ENCODE data around the gene IGSF3.
A peak's percentile ranks its signal among the peaks of the same experiment; 100 is the strongest.
"Not testable (repeated sequence)": the region's sequence is repeated elsewhere in the genome, so short reads cannot be mapped to it uniquely, and the experiment has no call there.

The IGSF3 gene

GRCh38 chr1:116568662-116569380 is 98.7 kb downstream of the IGSF3 start:
- Histone ChIP-seq H3K4me2 (peak overlapping the region; percentile 56; the same call in 1 of the 2 replicates), H3K27ac (peak overlapping the region; percentile 35; the same call in 1 of the 2 replicates), H3K4me1 (ENCODE audit: low read depth, poor library complexity, severe bottlenecking) (peaks cover 47% of the 10 kb centered on the region), H4K20me1 (ENCODE audit: insufficient read depth) (no peaks in the 10 kb centered on the region), H3K79me2 (ENCODE audit: insufficient read depth, low read depth) (peaks cover 29% of the 10 kb centered on the region; the same call in 1 of the 2 replicates), H2AFZ (ENCODE audit: low read depth) (no peak overlapping the region), H3K9ac (no peak overlapping the region), H3K36me3 (ENCODE audit: insufficient read depth) (no peaks in the 10 kb centered on the region), H3K4me3 (IDR thresholded peaks at IDR 0.05; ENCODE audit: insufficient read depth, low read depth, low read length) (no peak overlapping the region), H3K27me3 (ENCODE audit: insufficient read depth, low read depth) (no peaks in the 10 kb centered on the region)
- TF ChIP-seq, protein P1, sequence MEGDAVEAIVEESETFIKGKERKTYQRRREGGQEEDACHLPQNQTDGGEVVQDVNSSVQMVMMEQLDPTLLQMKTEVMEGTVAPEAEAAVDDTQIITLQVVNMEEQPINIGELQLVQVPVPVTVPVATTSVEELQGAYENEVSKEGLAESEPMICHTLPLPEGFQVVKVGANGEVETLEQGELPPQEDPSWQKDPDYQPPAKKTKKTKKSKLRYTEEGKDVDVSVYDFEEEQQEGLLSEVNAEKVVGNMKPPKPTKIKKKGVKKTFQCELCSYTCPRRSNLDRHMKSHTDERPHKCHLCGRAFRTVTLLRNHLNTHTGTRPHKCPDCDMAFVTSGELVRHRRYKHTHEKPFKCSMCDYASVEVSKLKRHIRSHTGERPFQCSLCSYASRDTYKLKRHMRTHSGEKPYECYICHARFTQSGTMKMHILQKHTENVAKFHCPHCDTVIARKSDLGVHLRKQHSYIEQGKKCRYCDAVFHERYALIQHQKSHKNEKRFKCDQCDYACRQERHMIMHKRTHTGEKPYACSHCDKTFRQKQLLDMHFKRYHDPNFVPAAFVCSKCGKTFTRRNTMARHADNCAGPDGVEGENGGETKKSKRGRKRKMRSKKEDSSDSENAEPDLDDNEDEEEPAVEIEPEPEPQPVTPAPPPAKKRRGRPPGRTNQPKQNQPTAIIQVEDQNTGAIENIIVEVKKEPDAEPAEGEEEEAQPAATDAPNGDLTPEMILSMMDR (conservative IDR thresholded peaks at IDR 0.05; ENCODE audit: low read depth, low read length) = no peak

DNA sequence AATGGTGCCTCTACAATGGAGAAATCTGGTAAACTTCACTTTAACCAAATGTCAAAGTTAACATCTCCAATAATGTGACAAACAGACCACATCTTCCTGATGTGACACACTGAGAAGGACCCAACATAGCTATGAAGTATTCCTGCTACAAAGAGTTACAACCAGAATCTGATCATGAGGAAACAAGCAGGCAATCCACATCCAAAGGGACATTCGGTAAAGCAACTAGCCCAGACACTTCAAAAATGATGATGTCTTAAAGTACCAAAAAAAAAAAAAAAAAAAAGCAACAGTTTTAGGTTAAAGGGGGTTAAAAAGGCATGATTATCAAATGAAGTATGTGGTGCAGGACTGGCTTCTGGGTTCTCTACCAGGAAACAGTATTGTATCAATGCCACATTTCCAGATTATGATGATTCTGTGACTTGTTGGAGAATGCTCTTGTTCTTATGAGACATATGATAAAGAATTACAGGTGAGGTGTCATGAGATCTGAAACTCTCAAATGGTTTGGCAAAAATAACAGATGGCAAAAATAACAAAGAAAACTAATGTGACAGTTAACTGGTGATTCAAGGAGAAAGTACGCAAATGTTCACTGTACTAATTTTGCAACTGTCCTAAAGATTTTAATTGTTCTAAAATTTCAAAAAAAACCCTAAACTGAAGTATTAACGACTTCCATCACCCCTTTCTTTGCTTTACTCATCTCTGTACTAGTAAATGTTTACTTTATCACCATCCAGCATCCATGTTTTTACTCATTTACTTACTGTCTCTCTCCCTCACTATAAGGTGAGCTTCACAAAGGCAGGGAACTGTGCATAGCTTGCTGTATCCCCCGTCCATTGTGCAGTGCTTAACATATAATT is 99.5 kb downstream of the IGSF3 start:
- Histone ChIP-seq H3K4me1 (ENCODE audit: low read depth, poor library complexity, severe bottlenecking) (peaks cover 47% of the 10 kb centered on the region), H3K4me2 (peak overlapping the region; percentile 56; the same call in 1 of the 2 replicates), H3K27ac (peak overlapping the region; percentile 35; the same call in 1 of the 2 replicates), H2AFZ (ENCODE audit: low read depth) (no peak overlapping the region), H3K36me3 (ENCODE audit: insufficient read depth) (no peaks in the 10 kb centered on the region), H4K20me1 (ENCODE audit: insufficient read depth) (no peaks in the 10 kb centered on the region), H3K4me3 (IDR thresholded peaks at IDR 0.05; ENCODE audit: insufficient read depth, low read depth, low read length) (no peak overlapping the region), H3K79me2 (ENCODE audit: insufficient read depth, low read depth) (peaks cover 29% of the 10 kb centered on the region; the same call in 1 of the 2 replicates), H3K9ac (no peak overlapping the region), H3K27me3 (ENCODE audit: insufficient read depth, low read depth) (no peaks in the 10 kb centered on the region)
- TF ChIP-seq, protein P1 (conservative IDR thresholded peaks at IDR 0.05; ENCODE audit: low read depth, low read length) = no peak

- no peaks in the 10 kb centered on the region for H4K20me1 ChIP-seq (ENCODE audit: insufficient read depth)
- H2AFZ ChIP-seq (ENCODE audit: low read depth) = no peak overlapping the region
- no peak overlapping the region for H3K4me3 ChIP-seq (IDR thresholded peaks at IDR 0.05; ENCODE audit: insufficient read depth, low read depth, low read length)
- no peaks in the 10 kb centered on the region for H3K36me3 ChIP-seq (ENCODE audit: insufficient read depth)
- peaks cover 59% of the 10 kb centered on the region for H3K4me1 ChIP-seq (ENCODE audit: low read depth, poor library complexity, severe bottlenecking)
- H3K4me2 ChIP-seq = no peak overlapping the region
- H3K9ac ChIP-seq = no peak overlapping the region
- peaks cover 33% of the 10 kb centered on the region; the same call in 1 of the 2 replicates for H3K79me2 ChIP-seq (ENCODE audit: insufficient read depth, low read depth)
- no peaks in the 10 kb centered on the region for H3K27me3 ChIP-seq (ENCODE audit: insufficient read depth, low read depth)
- TF ChIP-seq, protein P1 (conservative IDR thresholded peaks at IDR 0.05; ENCODE audit: low read depth, low read length) = no peak
- no peak overlapping the region for H3K27ac ChIP-seq
Observed at GRCh38 chr1:116565222-116565621, 102.3 kb downstream of the IGSF3 start.

DNA sequence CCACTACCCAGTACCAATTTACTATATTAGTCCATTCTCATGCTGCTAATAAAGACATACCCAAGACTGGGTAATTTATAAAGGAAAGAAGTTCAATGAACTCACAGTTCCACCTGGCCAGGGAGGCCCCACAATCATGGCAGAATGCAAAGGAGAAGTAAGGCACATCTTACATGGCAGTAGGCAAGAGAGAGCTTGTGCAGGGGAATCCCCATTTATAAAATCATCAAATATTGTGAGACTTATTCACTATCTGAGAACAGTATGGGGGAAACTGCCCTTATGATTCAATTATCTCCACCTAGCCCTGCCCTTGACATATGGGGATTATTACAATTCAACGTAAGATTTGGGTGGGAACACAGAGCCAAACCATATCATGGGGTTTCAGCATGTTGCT is 103.1 kb downstream of the IGSF3 start:
- no peak overlapping the region for H3K9ac ChIP-seq
- no peaks in the 10 kb centered on the region for H3K36me3 ChIP-seq (ENCODE audit: insufficient read depth)
- H3K4me1 ChIP-seq (ENCODE audit: low read depth, poor library complexity, severe bottlenecking) = peaks cover 63% of the 10 kb centered on the region
- H3K27ac ChIP-seq = no peak overlapping the region
- no peaks in the 10 kb centered on the region for H3K27me3 ChIP-seq (ENCODE audit: insufficient read depth, low read depth)
- no peak overlapping the region for H3K4me2 ChIP-seq
- no peak overlapping the region for H3K4me3 ChIP-seq (IDR thresholded peaks at IDR 0.05; ENCODE audit: insufficient read depth, low read depth, low read length)
- no peak overlapping the region for H2AFZ ChIP-seq (ENCODE audit: low read depth)
- no peaks in the 10 kb centered on the region for H4K20me1 ChIP-seq (ENCODE audit: insufficient read depth)
- peaks cover 27% of the 10 kb centered on the region; the same call in 1 of the 2 replicates for H3K79me2 ChIP-seq (ENCODE audit: insufficient read depth, low read depth)
- TF ChIP-seq, protein P1 (conservative IDR thresholded peaks at IDR 0.05; ENCODE audit: low read depth, low read length) = no peak

DNA sequence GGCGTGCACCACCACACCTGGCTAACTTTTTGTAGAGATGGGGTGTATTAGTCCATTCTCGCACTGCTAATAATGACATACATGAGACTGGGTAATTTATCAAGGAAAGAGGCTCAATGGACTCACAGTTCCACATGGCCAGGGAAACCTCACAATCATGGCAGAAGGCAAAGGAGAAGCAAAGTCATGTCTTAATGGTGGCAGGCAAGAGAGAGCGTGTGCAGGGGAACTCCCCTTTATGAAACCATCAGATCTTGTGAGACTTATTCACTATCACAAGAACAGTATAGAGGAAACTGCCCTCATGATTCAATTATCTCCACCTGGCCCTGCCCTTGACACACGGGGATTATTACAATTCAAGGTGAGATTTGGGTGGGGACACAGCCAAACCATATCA is 105.1 kb downstream of the IGSF3 start:
- H2AFZ ChIP-seq (ENCODE audit: low read depth); H3K4me2 ChIP-seq; H3K36me3 ChIP-seq (ENCODE audit: insufficient read depth); H3K27ac ChIP-seq; H3K27me3 ChIP-seq (ENCODE audit: insufficient read depth, low read depth); H3K4me3 ChIP-seq (IDR thresholded peaks at IDR 0.05; ENCODE audit: insufficient read depth, low read depth, low read length); H4K20me1 ChIP-seq (ENCODE audit: insufficient read depth); H3K9ac ChIP-seq: not testable (repeated sequence)
- H3K79me2 ChIP-seq (ENCODE audit: insufficient read depth, low read depth) = peaks cover 42% of the 10 kb centered on the region
- H3K4me1 ChIP-seq (ENCODE audit: low read depth, poor library complexity, severe bottlenecking) = peaks cover 63% of the 10 kb centered on the region

Measured in KMS-11 (cell line).